DOHH2 (cell line): ENCODE measurements around the gene SPATA7.

ENCODE experiments used
- H3F3A ChIP-seq: fragments of 200-600 bp; sonication (generic), shearing (Covaris generic); 2 replicates; pipeline ENCODE4 v1.6.0; 2016; ENCODE audit warnings: antibody characterized with exemption, mild to moderate bottlenecking; ENCODE audit not compliant: control insufficient read depth, insufficient read depth
- H3K27ac ChIP-seq: fragments of 200-600 bp; sonication (generic); 2 replicates; pipeline ENCODE4 v1.5.1; 2014; ENCODE audit warnings: low read depth, mild to moderate bottlenecking, low read length, moderate library complexity
- H3K27me3 ChIP-seq: fragments of 200-600 bp; sonication (generic); 2 replicates; pipeline ENCODE4 v1.6.1; 2014; ENCODE audit warnings: mild to moderate bottlenecking, low read length, mixed read lengths; ENCODE audit not compliant: control insufficient read depth
- H3K36me3 ChIP-seq: fragments of 200-600 bp; sonication (generic); 2 replicates; pipeline ENCODE4 v1.6.1; 2014; ENCODE audit warnings: mild to moderate bottlenecking, low read length, moderate library complexity, mixed read lengths; ENCODE audit not compliant: control insufficient read depth
- H3K4me1 ChIP-seq: fragments of 200-600 bp; sonication (generic); 2 replicates; pipeline ENCODE4 v1.6.1; 2014; ENCODE audit warnings: mild to moderate bottlenecking, low read length, mixed read lengths; ENCODE audit not compliant: control insufficient read depth
- H3K4me2 ChIP-seq: fragments of 200-600 bp; sonication (generic); 2 replicates; pipeline ENCODE4 v1.6.0; 2014; ENCODE audit warnings: mild to moderate bottlenecking, low read length, moderate library complexity
- H3K4me3 ChIP-seq: fragments of 200-600 bp; sonication (generic); 2 replicates; pipeline ENCODE4 v1.5.1; 2014; ENCODE audit warnings: mild to moderate bottlenecking, low read length, mixed read lengths
- H3K79me2 ChIP-seq: fragments of 200-600 bp; sonication (generic); 2 replicates; pipeline ENCODE4 v1.6.1; 2014; ENCODE audit warnings: mild to moderate bottlenecking, low read length, mixed read lengths; ENCODE audit not compliant: control insufficient read depth
- H3K9me2 ChIP-seq: fragments of 200-600 bp; sonication (generic); replicated peaks from 2 replicates; pipeline ENCODE4 v1.6.1; 2014; ENCODE audit warnings: mild to moderate bottlenecking, low read length, mixed read lengths; ENCODE audit not compliant: control insufficient read depth
- H3K9me3 ChIP-seq: fragments of 200-600 bp; sonication (generic); 2 replicates; pipeline ENCODE4 v1.6.1; 2014; ENCODE audit warnings: antibody characterized with exemption, low read length, mixed read lengths; ENCODE audit not compliant: control insufficient read depth, insufficient read depth
- H4K20me1 ChIP-seq: fragments of 200-600 bp; sonication (generic); 2 replicates; pipeline ENCODE4 v1.6.0; 2014; ENCODE audit warnings: low read depth, mild to moderate bottlenecking, antibody characterized with exemption, low read length, moderate library complexity; ENCODE audit not compliant: control insufficient read depth, insufficient read depth
- CTCF ChIP-seq: fragments of 200-600 bp; sonication (generic); IDR thresholded peaks from one replicate; pipeline ENCODE4 v1.5.1; 2014; ENCODE audit warnings: antibody characterized with exemption, mild to moderate bottlenecking, low read depth, low read length; ENCODE audit not compliant: poor library complexity, severe bottlenecking
- EZH2phosphoT487 ChIP-seq: fragments of 200-600 bp; sonication (generic); IDR thresholded peaks from 2 replicates; pipeline ENCODE4 v1.6.1; 2017; ENCODE audit warnings: borderline replicate concordance, mild to moderate bottlenecking, antibody characterized with exemption, low read length, moderate library complexity, mixed read lengths

The SPATA7 gene

GRCh38 chr14:88346048-88346639 is 39.3 kb upstream of the SPATA7 start:
- Histone ChIP-seq H3K4me2 (no peak overlapping the region), H3K27ac (no peak overlapping the region), H3K4me3 (no peak overlapping the region), H3K36me3 (no peaks in the 10 kb centered on the region), H3K9me2 (no peaks in the 10 kb centered on the region), H3K79me2 (no peaks in the 10 kb centered on the region), H3K4me1 (no peaks in the 10 kb centered on the region), H4K20me1 (no peaks in the 10 kb centered on the region), H3K27me3 (no peaks in the 10 kb centered on the region), H3F3A (no peaks in the 10 kb centered on the region), H3K9me3 (no peaks in the 10 kb centered on the region)
- TF ChIP-seq CTCF (no peak), EZH2phosphoT487 (no peak)

- Histone ChIP-seq H3K27me3 (no peaks in the 10 kb centered on the region), H3K27ac (no peak overlapping the region), H3K4me2 (no peak overlapping the region), H4K20me1 (no peaks in the 10 kb centered on the region), H3F3A (no peaks in the 10 kb centered on the region), H3K4me3 (no peak overlapping the region), H3K36me3 (no peaks in the 10 kb centered on the region), H3K79me2 (no peaks in the 10 kb centered on the region), H3K9me2 (no peaks in the 10 kb centered on the region), H3K4me1 (no peaks in the 10 kb centered on the region), H3K9me3 (no peaks in the 10 kb centered on the region)
- TF ChIP-seq EZH2phosphoT487 (no peak), CTCF (no peak)
These were observed 36.9 kb upstream of the SPATA7 start for GRCh38 chr14:88348546-88348945.

- Histone ChIP-seq H3F3A (no peaks in the 10 kb centered on the region), H3K9me2 (no peaks in the 10 kb centered on the region), H4K20me1 (no peaks in the 10 kb centered on the region), H3K27ac (no peak overlapping the region), H3K4me3 (no peak overlapping the region), H3K27me3 (no peaks in the 10 kb centered on the region), H3K4me2 (no peak overlapping the region), H3K9me3 (no peaks in the 10 kb centered on the region), H3K79me2 (no peaks in the 10 kb centered on the region), H3K4me1 (no peaks in the 10 kb centered on the region), H3K36me3 (no peaks in the 10 kb centered on the region)
- TF ChIP-seq CTCF = no peak
- no peak for TF ChIP-seq EZH2phosphoT487
These were observed 33.3 kb upstream of the SPATA7 start for GRCh38 chr14:88351966-88352691.
